WTC11 (cell line): ENCODE data around the gene AVPI1. TPM values are rescaled to one million over a fixed set of nuclear protein-coding genes. Genes with fewer than 3 reads are reported as not detected.

ENCODE experiments used
- ARID4B ChIP-seq: sonication (generic); formaldehyde crosslinking; IDR thresholded peaks from 2 replicates; pipeline ENCODE4 v1.8.0; 2023; ENCODE audit warnings: missing genetic modification reagents, mild to moderate bottlenecking, borderline replicate concordance
- ERG ChIP-seq: fragments of 250-450 bp; sonication (Bioruptor Pico); IDR thresholded peaks from 2 replicates; pipeline ENCODE4 v1.8.0; 2021; ENCODE audit warnings: mild to moderate bottlenecking
- FOXP4 ChIP-seq: sonication (generic); formaldehyde crosslinking; IDR thresholded peaks from 2 replicates; pipeline ENCODE4 v1.8.0; 2022; ENCODE audit warnings: mild to moderate bottlenecking, missing genetic modification reagents
- GRHL2 ChIP-seq: fragments of 250-450 bp; sonication (Bioruptor Pico); IDR thresholded peaks from 2 replicates; pipeline ENCODE4 v1.8.0; 2022; ENCODE audit warnings: mild to moderate bottlenecking, moderate library complexity; ENCODE audit not compliant: insufficient replicate concordance, severe bottlenecking
- MXD4 ChIP-seq: fragments of 250-450 bp; sonication (Bioruptor Pico); IDR thresholded peaks from 2 replicates; pipeline ENCODE4 v1.8.0; 2021; ENCODE audit warnings: mild to moderate bottlenecking, moderate library complexity, borderline replicate concordance
- MYBL2 ChIP-seq: sonication (generic); formaldehyde crosslinking; IDR thresholded peaks from 2 replicates; pipeline ENCODE4 v1.8.1; 2023; ENCODE audit warnings: mild to moderate bottlenecking, moderate library complexity, missing genetic modification reagents
- NFATC4 ChIP-seq: fragments of 250-450 bp; sonication (Bioruptor Pico); IDR thresholded peaks from 2 replicates; pipeline ENCODE4 v1.9.0; 2021; ENCODE audit warnings: mild to moderate bottlenecking
- NR3C1 ChIP-seq: sonication (generic); formaldehyde crosslinking; conservative IDR thresholded peaks from 2 replicates; pipeline ENCODE4 v1.8.1; 2023; ENCODE audit warnings: low read depth, mild to moderate bottlenecking, missing genetic modification reagents
- RELA ChIP-seq: sonication (generic); formaldehyde crosslinking; IDR thresholded peaks from 2 replicates; pipeline ENCODE4 v1.8.1; 2022; ENCODE audit warnings: missing genetic modification reagents, mild to moderate bottlenecking, borderline replicate concordance
- SP1 ChIP-seq: sonication (generic); formaldehyde crosslinking; conservative IDR thresholded peaks from 2 replicates; pipeline ENCODE4 v1.8.1; 2022; ENCODE audit warnings: missing genetic modification reagents
- STAT6 ChIP-seq: sonication (generic); formaldehyde crosslinking; conservative IDR thresholded peaks from 2 replicates; pipeline ENCODE4 v1.8.1; 2023; ENCODE audit warnings: mild to moderate bottlenecking, low read depth, missing genetic modification reagents, moderate library complexity
- ZNF232 ChIP-seq: sonication (generic); formaldehyde crosslinking; IDR thresholded peaks from 2 replicates; pipeline ENCODE4 v1.8.0; 2022; ENCODE audit warnings: mild to moderate bottlenecking, missing genetic modification reagents
- ZNF416 ChIP-seq: fragments of 250-450 bp; sonication (Bioruptor Pico); IDR thresholded peaks from 2 replicates; pipeline ENCODE4 v1.9.0; 2021; ENCODE audit warnings: mild to moderate bottlenecking, inconsistent platforms
- ZNF423 ChIP-seq: fragments of 250-450 bp; sonication (Bioruptor Pico); IDR thresholded peaks from 2 replicates; pipeline ENCODE4 v2.1.2; 2022; ENCODE audit warnings: mild to moderate bottlenecking, moderate library complexity
- ZNF671 ChIP-seq: fragments of 250-450 bp; sonication (Bioruptor Pico); IDR thresholded peaks from 2 replicates; pipeline ENCODE4 v1.8.0; 2021; ENCODE audit warnings: mild to moderate bottlenecking
- total RNA-seq: library from RNA; stranded (reverse); gene quantifications from 3 replicates; pipeline ENCODE4 v1.2.3, GENCODE V29; 2021
- TF ChIP-seq, protein P1 (sequence below): sonication (generic); formaldehyde crosslinking; IDR thresholded peaks from 2 replicates; pipeline ENCODE4 v1.8.0; 2023; ENCODE audit warnings: missing genetic modification reagents
- TF ChIP-seq, protein P2 (sequence below): sonication (generic); formaldehyde crosslinking; IDR thresholded peaks from 2 replicates; pipeline ENCODE4 v1.8.0; 2022; ENCODE audit warnings: mild to moderate bottlenecking, missing genetic modification reagents
- TF ChIP-seq, protein P3 (sequence below): sonication (generic); formaldehyde crosslinking; IDR thresholded peaks from 2 replicates; pipeline ENCODE4 v1.8.1; 2023; ENCODE audit warnings: mild to moderate bottlenecking, moderate library complexity, missing genetic modification reagents
- TF ChIP-seq, protein P4 (sequence below): sonication (generic); formaldehyde crosslinking; IDR thresholded peaks from 2 replicates; pipeline ENCODE4 v1.8.0; 2022; ENCODE audit warnings: mild to moderate bottlenecking, missing genetic modification reagents
- TF ChIP-seq, protein P5 (sequence below): sonication (generic); formaldehyde crosslinking; IDR thresholded peaks from 2 replicates; pipeline ENCODE4 v1.8.1; 2022; ENCODE audit warnings: mild to moderate bottlenecking, missing genetic modification reagents, moderate library complexity, borderline replicate concordance

AVPI1 gene
- total RNA-seq, 1 experiment from 2014 or later = 9.8 TPM

GRCh38 chr10:97632949-97633884, 53.8 kb downstream of the AVPI1 start, which contains the start of gene MORN4 (continued):
- TF ChIP-seq, protein P1, sequence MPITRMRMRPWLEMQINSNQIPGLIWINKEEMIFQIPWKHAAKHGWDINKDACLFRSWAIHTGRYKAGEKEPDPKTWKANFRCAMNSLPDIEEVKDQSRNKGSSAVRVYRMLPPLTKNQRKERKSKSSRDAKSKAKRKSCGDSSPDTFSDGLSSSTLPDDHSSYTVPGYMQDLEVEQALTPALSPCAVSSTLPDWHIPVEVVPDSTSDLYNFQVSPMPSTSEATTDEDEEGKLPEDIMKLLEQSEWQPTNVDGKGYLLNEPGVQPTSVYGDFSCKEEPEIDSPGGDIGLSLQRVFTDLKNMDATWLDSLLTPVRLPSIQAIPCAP (CRISPR knock-in tag) = no peak
- TF ChIP-seq, protein P2, sequence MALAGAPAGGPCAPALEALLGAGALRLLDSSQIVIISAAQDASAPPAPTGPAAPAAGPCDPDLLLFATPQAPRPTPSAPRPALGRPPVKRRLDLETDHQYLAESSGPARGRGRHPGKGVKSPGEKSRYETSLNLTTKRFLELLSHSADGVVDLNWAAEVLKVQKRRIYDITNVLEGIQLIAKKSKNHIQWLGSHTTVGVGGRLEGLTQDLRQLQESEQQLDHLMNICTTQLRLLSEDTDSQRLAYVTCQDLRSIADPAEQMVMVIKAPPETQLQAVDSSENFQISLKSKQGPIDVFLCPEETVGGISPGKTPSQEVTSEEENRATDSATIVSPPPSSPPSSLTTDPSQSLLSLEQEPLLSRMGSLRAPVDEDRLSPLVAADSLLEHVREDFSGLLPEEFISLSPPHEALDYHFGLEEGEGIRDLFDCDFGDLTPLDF (CRISPR knock-in tag) = no peak
- no peak for TF ChIP-seq ZNF671 (CRISPR knock-in tag)
- TF ChIP-seq, protein P3, sequence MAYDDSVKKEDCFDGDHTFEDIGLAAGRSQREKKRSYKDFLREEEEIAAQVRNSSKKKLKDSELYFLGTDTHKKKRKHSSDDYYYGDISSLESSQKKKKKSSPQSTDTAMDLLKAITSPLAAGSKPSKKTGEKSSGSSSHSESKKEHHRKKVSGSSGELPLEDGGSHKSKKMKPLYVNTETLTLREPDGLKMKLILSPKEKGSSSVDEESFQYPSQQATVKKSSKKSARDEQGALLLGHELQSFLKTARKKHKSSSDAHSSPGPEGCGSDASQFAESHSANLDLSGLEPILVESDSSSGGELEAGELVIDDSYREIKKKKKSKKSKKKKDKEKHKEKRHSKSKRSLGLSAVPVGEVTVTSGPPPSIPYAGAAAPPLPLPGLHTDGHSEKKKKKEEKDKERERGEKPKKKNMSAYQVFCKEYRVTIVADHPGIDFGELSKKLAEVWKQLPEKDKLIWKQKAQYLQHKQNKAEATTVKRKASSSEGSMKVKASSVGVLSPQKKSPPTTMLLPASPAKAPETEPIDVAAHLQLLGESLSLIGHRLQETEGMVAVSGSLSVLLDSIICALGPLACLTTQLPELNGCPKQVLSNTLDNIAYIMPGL (CRISPR knock-in tag) = peak; percentile 37; the same call in 1 of the 2 replicates
- no peak for TF ChIP-seq NR3C1 (CRISPR knock-in tag)
- TF ChIP-seq RELA (CRISPR knock-in tag) = no peak
- 0 out of 2 replicates have a peak, but pooled peaks have one; percentile 41 for TF ChIP-seq FOXP4
- no peak for TF ChIP-seq STAT6 (CRISPR knock-in tag)
- peak; percentile 23; the same call in 1 of the 2 replicates for TF ChIP-seq ARID4B (CRISPR knock-in tag)
- no peak for TF ChIP-seq ZNF416
- no peak for TF ChIP-seq GRHL2 (CRISPR knock-in tag)
- TF ChIP-seq ZNF232 (CRISPR knock-in tag) = no peak
- TF ChIP-seq ZNF423 (CRISPR knock-in tag) = no peak
- no peak for TF ChIP-seq ERG
- TF ChIP-seq, protein P4, sequence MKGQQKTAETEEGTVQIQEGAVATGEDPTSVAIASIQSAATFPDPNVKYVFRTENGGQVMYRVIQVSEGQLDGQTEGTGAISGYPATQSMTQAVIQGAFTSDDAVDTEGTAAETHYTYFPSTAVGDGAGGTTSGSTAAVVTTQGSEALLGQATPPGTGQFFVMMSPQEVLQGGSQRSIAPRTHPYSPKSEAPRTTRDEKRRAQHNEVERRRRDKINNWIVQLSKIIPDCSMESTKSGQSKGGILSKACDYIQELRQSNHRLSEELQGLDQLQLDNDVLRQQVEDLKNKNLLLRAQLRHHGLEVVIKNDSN (CRISPR knock-in tag) = peak; percentile 41; the same call in 1 of the 2 replicates
- no peak for TF ChIP-seq NFATC4 (CRISPR knock-in tag)
- TF ChIP-seq MXD4 (CRISPR knock-in tag) = no peak
- TF ChIP-seq MYBL2 (CRISPR knock-in tag) = no peak
- TF ChIP-seq, protein P5, sequence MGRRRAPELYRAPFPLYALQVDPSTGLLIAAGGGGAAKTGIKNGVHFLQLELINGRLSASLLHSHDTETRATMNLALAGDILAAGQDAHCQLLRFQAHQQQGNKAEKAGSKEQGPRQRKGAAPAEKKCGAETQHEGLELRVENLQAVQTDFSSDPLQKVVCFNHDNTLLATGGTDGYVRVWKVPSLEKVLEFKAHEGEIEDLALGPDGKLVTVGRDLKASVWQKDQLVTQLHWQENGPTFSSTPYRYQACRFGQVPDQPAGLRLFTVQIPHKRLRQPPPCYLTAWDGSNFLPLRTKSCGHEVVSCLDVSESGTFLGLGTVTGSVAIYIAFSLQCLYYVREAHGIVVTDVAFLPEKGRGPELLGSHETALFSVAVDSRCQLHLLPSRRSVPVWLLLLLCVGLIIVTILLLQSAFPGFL = no peak
- peak; percentile 57 for TF ChIP-seq SP1
